GM10847 (cell line): ENCODE measurements around the gene AMOTL1.

Experiments
- POLR2A ChIP-seq: IDR thresholded peaks from 2 replicates; pipeline ENCODE4 v1.6.1; 2011; ENCODE audit not compliant: insufficient read length; ENCODE audit errors: extremely low read depth

The AMOTL1 gene

DNA sequence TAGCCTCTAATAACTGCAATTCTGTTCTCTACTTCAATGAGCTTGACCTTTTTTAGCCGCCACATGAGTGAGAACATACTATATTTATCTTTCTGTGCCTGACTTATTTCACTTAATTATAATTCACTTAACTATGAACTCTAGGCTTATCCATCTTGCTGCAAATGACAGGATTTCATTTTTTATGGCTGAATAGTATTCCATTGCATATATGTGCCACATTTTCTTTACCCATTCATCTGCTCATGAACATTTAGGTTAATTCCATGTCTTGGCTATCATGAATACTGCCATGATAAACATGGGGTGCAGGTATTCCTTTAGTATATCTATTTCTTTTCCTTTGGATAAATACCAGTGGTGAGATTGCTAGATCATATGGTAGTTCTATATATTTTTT, 120.0 kb downstream of the AMOTL1 start:
- no peak for TF ChIP-seq POLR2A

DNA sequence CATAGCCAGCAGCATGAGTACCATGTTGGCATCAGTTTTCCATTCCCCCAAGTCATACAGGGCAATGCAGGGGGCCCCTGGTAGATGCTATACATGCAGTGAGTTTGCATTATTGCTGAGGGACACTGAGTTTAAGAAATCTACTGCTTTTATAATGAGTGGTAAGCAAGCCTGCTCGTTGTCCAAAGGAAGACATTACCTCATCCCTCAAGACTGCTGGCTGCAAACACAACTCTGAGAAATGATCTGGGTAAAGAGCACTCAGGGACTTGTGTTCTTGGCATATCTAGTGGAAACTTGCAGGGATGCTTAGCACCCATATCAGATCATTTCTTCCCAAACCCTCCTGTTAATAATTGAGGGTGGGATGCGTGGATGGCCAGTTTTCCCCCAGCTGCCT, 127.3 kb downstream of the AMOTL1 start:
- no peak for TF ChIP-seq POLR2A

DNA sequence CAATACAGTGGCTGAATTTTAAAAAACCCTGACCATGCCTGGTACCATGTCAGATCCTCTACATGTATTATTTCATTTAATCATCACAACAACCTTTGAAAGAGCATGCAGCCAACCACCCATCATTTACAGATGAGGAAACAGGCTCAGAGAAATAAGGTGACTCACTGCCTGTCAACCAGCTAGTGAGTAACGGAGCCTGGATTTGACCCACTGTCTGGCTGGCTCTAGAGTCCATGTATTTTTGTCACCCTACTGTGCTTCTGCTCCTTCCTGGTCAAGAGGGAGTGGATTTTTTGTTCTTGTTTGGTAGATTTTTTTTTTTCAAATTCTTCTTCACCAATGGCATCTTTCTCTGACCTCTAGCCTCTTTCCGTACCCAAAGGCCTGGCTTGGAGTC, 127.8 kb downstream of the AMOTL1 start:
- TF ChIP-seq POLR2A, result no peak

DNA sequence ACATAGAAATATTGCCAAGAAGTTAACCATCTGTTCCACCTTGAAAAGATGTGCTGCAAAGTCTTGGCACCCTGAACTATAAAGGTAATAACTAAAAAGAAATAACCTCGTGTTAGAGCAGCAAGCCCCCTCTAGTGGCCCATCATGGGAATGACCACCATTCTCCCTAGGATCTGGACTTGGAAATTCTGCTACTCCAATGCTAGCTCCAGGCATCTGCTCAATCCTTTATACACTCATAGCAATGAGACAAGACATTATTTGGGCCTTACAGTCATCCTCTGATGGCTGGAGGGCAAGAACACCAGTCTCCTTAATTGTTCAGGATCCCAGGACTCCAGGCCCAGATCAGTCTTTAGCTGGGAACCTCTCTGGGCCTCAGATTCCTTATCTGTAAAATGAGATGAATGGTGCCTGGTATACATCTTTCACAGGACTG, 129.2 kb downstream of the AMOTL1 start:
- TF ChIP-seq POLR2A, result no peak

DNA sequence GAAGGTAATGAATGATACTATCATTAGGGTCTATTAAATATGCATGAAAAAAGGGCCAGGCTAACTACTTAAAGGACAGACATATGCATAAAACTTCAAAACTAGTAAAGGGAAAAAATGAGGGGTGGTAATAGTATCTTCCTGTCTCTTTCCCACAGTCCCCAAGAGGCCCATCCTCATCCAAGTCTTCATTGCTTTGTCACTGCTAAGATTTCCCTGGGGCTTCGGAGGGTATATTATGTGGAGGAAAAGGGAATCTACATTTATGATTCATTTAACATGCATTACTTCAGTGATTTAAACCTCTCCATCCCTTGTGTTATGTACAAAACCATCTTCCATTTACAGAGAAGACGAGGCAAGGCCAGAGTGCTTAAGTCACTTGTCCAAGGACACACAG, 139.1 kb downstream of the AMOTL1 start:
- no peak for TF ChIP-seq POLR2A

DNA sequence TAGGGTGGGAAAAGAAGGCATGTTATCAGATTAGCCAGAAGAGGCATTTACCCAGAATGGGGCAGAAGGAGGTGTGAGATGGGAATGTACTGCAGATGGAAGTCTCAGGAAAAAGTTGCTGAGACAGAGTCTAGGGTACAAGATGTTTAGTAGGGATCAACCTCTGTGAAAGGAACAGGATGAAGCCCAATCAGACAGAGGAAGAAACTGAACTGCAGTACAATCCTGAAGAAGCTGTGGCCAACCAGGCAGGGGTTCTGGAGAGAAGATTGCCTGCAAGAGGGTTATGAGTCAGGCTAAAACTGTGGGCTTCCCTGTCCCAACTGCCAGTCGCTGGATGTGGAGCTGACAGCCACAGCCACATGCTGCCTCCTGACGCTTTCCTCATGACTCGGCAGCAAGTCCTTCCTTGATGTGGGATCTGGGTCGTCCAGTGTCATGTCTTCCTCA, 141.2 kb downstream of the AMOTL1 start:
- no peak for TF ChIP-seq POLR2A

DNA sequence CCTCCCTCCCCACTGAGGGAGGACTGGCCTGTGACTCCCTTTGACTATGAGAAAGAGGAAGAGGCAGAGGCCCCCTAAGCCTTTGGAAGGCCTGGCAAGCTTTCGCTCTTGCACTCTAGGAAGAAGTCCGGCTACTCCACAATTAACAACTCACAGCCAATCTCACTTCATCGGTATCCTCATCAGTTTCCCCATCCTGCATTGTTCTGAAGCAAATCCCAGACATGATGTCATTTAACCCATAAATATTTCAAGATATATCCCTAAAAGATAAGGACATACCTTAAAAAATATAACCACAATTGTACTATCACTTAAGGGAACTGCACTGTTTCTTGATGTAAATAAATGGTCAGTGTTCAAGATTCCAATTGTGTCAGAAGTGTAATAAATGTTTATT, 142.1 kb downstream of the AMOTL1 start:
- TF ChIP-seq POLR2A, result no peak

DNA sequence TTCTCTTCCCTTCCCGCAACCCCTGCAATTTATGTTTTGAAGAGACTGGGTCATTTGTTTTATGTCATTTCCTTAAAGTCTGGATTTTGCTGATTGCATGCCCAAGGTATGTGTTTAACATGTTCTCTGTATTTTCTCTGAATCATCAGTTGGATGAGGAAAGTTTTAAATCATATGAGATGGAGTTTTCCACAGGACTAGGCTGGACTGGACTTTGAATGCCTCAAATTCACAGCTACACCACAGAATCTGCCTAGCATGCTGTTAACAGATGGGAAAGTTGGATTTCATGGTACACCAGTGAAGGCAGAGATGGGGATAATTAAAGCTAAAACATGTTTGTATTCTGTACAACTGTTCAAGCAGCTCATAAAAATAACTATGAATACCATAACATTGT, 142.6 kb downstream of the AMOTL1 start:
- TF ChIP-seq POLR2A, result no peak

DNA sequence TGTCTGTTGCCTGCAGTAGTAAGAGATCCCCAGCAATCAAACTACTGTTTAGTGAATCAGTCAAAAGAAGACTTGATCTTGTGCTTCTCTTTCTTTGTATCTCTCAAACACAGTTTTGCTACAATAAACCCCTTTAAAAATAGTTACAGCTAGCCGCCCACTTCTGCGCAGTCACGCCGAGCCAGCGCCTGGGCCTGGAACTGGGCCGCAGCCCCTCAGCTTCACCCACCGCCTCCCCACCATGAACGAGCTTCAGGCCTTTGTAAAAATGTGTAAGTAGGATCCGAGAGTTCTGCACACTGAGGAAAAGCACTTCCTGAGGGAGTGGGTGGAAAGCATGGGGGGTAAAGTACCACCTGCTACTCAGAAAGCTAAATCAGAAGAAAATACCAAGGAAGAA, 144.7 kb downstream of the AMOTL1 start:
- TF ChIP-seq POLR2A, result no peak

DNA sequence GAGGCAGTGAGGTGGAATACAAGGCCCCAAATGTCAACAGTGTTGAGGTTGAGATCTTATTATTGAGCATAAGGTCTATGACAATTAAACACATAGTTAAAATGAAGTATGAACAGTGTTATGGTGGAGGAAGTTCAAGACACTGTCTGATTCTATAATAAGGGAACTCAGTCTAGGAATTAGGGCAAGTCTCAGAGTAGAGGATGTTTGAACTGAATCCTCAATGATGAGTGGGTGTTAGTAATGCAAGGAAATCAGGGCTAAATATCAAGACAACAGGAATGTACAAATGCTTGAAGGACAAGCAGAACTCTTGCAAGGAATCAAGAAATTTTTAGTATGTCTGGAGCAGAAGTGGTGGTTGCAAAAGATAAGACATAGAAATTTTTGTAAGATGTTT, 152.2 kb downstream of the AMOTL1 start:
- TF ChIP-seq POLR2A, result no peak

DNA sequence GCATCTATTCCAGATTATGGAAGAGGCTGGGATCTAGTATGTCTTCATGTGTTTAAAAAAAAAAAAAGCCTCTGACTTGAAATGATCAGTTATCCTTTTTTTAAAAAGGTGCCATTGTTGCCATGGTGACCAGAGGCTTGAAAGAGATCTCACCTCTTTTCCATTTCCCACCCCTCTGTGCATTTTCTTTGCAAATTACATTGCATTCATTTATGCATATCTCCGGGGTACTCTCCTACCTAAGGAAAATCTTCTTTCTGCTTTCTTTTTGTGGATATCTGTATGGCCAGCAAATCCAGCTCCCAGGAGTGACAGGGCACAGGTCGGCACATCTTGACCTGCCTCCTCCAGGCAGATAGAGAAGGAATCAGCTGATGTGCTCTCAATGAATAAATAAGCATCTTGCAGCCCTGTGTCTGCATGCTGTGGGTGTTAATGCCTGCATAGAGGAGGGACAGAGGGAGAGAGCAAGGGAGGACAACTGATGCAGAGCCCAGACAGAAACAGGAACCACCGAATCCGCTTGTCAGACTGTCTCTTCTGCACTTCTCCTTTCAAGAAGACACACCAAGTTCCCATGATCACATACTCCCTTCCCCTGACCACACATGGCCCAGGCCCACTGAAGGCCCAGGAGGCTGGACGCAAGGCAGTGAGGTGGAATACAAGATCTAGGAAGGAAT, 154.3 kb downstream of the AMOTL1 start:
- TF ChIP-seq POLR2A, result no peak

DNA sequence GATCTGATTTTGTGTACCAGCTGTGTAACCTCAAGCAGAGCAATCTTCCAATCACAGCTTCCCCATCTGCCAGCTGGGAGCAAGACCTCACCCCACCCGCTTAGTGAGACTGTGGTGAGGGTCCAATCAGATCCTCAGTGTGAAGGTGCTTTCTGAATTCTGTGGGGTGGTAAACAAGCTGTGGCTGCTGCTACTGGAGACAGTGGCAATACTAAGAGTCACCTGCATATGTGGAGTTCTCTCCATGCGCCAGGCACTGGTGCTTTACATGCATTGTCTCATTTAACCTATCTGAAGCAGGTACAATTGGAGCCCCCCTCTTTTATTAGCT, 154.8 kb downstream of the AMOTL1 start:
- TF ChIP-seq POLR2A, result no peak

DNA sequence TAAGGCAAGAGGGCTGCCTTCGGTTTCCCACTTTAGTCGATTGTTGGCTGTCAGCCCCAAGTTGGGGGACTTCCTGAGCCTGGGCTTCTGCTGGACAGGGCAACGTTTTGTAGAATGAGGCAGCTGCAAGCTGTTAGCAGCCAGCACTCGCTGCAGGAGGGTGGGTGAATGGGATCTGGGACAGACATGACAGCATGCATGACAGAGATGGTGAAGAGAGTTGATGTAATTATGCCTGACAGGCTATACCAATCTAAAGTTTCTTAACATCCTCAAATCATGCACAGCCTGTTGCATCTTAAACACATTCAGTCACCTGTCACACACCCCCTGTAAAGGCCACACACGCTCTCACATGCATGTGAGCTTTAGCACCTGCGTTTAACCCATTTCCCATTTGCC, 156.0 kb downstream of the AMOTL1 start:
- TF ChIP-seq POLR2A, result no peak

DNA sequence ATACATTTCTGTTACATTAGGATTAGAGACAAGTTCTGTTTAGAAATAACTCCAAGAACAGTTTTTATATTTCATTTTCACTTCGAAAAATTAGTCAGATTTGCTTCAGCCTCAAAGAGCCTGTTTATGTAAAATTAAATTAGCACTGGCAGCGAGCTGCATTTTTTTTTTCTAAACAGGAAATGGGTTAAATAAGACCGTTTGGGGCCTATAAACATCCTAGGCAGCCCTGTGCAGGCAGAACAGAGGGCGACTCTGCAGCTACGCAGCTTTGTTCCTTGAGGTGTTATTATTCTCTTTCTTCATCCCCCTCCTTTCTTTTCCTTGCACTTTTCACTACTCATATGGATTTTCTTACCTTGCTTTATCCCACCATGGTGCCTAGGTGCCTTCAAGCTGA, 156.5 kb downstream of the AMOTL1 start:
- TF ChIP-seq POLR2A, result no peak

DNA sequence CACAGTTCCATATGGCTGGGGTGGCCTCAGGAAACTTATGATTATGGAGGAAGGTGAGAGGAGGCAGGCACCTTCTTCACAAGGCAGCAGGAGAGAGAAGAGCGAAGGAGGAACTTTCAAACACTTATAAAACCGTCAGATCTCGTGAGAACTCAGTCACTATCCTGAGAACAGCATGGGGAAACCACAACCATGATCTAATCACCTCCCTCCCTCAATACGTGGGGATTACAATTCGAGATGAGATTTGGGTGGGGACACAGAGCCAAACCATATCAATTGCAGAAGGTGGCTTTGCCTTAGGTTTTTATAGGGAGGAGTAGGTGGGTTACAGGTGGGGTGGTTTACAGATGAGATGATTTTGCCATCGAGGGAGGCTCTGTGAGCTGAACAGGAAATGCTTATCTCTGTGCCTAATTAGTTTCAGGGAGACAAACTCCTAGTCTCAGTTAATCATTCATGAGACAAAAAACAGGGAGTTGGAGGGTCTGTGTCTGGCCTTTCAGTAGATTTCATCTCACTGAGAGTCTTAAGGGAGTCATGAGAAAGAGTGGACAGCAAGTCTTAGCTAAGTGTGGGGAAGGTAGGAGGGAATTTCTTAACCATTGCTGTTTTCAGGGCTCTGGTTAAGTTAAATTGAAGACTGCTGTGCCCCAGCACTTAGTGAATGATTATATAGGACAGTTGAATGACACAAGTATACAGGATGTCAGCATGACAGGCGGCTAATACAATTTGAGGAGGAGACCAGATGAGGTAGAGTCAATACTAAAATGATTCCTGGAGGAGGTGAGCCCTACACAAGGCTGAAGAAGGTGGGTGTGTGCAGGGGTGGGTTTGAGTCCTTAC, 157.5 kb downstream of the AMOTL1 start:
- TF ChIP-seq POLR2A, result no peak

DNA sequence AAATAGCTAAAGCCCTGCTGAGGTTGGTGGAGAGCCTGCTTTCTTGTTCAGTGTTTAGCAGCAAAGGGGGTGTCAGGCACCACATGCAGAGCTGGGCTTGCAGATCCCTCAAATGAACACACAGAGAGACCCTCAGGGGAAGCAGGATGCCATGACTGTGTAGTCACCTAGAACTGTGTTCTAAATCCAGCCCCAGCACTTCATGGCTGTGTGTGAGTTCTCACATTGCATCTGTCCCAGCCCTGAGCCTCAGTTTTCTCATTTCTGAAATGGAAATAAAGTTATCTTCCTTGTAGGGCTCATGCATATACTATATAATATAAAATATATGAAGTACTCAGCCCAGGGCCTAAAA, 158.1 kb downstream of the AMOTL1 start:
- no peak for TF ChIP-seq POLR2A
